Measurements from ENCODE around the gene IL16.

The IL16 gene

GRCh38 chr15:81257435-81257834, 60.8 kb downstream of the IL16 start:
- no peak for DNase-seq (ENCODE audit: low spot score)

- no peak for DNase-seq (ENCODE audit: low spot score)
Observed at GRCh38 chr15:81258455-81258854, 61.8 kb downstream of the IL16 start.

DNA sequence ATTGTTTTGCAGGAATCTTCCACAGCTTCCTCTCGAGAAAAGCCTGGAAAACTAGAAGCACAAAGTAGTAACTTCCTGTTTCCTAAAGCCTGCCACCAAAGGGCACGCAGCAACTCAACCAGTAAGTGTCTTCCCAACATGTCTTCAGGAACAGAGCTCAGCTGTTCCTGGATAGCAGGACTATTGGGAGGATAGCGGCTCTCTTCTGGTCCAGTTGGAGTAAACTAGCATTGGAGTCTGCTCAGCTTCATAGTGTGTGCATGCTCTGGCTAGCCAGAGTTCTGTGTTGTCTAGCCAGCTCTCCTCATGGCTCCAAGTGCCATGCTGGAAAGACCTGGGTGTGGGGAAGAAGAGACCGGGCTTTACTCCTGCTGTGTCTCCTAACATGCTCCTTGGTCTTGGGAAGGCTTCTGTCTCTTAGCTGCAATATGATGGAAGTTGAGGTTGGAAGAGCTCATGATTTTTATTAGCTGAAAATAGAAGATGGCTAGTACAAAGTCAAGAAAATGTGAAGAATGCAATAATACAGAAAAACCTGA, 63.1 kb downstream of the IL16 start:
- DNase-seq (ENCODE audit: low spot score), result no peak

- no peak for DNase-seq (ENCODE audit: low spot score)
Observed at GRCh38 chr15:81261172-81261811, 64.6 kb downstream of the IL16 start.

GRCh38 chr15:81263477-81263876, 66.8 kb downstream of the IL16 start:
- no peak for DNase-seq (ENCODE audit: low spot score)

DNA sequence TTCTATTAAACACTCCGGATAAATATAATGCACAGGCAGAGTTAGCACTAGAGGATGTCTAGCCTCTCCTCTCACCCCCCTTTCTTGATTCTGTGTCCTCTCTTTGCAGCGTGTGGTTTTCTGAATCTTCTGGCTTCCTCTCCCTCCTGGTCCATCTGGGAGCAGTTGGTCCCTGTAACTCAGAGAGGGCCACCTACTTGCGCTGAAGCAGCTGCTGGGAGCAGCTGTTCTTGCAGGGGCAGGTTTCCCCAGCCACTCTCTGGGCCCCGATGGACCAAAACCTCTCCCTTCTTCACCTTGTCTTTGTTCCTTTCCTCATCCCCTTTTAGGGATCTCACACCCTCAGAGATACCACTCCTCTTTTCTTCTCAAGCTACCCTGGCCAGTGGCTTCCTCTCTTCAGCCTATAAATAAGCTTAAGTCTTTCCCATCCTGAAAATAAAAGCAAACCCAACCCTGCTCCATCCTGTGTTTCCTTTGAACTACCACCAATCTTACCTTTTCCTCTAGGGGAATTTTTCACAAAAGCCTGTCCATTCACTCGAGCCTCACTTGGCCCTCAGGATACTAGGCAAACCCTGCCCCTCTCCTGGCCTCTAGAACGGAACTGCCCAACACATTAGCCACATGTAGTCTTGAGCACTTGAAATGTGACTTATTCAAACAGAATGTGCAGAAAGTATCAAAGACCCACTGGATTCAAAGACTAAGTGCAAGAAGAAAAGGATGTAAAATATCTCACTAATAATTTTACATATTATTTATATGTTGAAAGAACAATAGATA, 67.6 kb downstream of the IL16 start:
- no peak for DNase-seq (ENCODE audit: low spot score)

DNA sequence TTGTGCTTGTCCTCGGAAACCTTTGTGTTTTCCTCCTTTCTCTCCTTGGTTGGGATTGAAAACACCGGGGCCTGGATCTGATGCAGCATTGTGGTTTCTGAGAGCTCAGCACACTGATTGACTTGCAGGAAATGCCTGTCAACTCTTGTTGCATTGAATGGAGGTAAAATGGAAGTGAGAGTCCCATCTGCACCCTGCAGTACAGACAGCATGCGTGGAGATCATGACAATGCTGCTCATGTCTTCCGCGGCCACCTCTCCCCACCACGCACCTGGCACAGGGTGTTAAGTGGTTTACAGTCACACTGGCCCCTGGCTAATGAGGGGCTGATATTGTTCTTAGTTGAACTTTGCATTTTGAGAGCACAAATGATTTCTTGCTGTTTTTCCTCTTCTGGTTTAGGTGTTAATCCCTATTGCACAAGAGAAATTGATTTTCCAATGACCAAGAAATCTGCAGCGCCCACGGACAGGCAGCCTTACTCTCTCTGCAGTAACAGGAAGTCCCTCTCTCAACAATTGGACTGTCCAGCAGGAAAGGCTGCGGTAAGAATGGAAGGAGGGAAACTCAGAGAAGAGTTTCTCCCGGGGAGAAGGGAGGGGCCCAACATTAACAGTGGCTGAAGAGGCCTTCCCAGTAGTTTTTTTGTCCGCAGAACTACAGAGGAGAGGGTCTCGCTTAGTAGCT, 68.7 kb downstream of the IL16 start:
- no peak for DNase-seq (ENCODE audit: low spot score)

- DNase-seq (ENCODE audit: low spot score), result peak; percentile 83
Observed at GRCh38 chr15:81265944-81266775, 69.5 kb downstream of the IL16 start.

- no peak for DNase-seq (ENCODE audit: low spot score)
Observed at GRCh38 chr15:81268340-81268739, 71.7 kb downstream of the IL16 start.

- DNase-seq (ENCODE audit: low spot score), result no peak
Observed at GRCh38 chr15:81268881-81269601, 72.4 kb downstream of the IL16 start.

DNA sequence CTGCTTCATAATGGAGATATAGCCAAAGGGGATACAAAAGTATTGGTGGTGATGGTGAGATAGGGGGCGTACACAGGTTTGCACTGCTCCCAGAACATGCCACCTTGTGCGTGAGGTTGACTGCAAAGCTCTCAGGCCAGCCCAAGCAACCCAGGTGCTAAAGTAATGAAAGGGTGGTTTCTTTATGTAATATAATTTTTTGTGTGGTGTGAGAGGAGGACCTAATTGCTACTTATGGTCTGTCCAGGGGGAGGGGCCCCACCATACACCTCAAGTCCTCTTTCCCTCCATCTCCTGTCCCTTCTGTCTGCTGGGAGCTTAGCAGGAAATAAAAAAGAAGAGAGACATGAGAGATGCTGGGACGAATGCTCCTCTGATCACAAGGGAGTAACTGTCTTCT, 73.5 kb downstream of the IL16 start:
- DNase-seq (ENCODE audit: low spot score), result no peak

DNA sequence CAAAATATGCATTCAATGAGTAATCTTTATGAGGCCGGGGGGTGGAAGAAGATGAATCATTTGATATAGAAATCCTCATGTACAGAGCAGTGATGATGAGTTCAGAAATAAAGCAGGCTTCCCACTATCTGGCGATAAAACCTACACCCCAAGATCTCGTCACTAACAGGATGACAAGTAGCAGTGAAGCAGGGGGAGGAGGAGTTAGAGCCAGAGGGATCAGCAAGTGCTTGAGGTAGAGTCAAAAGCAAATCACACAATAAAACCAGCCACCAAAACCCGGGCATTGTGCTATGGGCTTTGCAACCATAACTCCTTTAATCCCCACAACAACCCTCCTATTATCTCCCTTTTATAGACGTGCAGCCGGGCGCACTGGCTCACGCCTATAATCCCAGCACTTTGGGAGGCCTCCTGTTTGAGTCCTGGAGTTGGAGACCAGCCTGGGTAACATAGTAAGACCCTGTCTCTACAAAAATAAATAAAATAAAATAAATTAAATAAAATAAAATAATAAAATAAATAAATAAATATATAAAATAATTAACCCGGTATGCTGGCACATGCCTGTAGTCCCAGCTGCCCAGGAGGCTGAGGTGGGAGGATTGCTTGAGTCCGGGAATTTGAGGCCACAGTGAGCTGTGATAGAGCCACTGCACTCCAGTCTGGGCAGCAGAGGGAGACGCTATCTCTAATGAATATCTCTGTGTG, 74.3 kb downstream of the IL16 start:
- no peak for DNase-seq (ENCODE audit: low spot score)

DNA sequence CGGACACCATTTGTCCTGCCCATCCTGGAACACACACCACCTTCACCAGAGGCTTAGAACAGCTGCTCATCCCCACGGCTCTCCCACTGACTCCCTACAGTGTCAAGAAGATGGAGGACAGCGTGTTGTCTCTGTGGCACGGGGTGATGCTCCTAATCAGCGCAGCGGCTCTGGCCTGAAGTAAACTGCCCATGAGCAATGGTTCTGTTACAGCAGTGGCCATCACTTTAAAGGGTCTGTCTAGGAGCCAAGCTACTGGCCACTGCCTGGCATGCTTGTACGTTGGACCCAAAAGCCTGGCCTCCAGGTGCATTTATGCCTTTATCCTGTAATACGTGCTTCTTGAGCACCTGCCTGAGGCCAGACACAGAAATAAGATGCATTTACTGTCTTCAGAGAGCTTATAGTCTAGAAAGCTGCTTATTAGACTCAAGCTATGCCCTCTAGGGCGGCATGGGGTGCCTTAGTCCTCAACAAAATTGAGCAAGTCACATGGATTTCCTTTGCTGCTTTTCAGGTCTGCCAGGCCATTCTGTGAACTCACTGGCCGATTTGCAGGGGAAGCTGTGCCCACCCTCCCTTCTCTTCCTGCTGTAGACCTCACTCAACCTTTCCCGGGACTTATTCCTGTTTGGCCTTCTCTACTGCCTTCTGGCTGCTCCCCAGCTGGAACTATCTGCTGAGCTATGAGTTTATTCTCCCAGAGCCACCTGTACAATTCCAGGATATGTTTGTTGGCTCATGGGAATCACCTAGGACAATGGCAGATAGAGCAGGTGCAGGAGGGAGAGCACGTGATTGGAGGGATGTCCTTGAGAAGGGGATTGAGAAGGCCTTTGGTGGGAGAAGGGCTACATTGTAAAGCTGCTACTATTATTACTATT, 75.3 kb downstream of the IL16 start:
- no peak for DNase-seq (ENCODE audit: low spot score)

DNA sequence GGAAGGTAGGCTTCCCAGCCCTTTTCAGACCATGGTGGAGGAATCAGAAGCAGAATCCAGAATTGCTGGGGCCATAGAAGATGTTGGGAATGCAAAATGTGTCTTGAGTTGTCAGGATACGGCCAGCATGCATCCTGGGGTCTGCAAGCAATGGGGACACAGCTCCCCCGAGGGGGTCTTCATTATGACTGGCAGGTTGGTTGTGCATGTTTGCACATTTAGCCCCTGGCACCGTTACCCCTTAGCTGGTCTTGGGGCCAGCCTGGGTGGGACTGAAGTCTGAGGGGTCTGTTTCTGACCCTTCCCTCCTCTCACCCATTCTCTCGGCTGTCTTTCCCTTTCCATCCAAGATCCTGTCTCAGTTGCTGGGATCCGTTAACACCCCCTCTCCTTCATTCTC, 76.5 kb downstream of the IL16 start:
- no peak for DNase-seq (ENCODE audit: low spot score)

DNA sequence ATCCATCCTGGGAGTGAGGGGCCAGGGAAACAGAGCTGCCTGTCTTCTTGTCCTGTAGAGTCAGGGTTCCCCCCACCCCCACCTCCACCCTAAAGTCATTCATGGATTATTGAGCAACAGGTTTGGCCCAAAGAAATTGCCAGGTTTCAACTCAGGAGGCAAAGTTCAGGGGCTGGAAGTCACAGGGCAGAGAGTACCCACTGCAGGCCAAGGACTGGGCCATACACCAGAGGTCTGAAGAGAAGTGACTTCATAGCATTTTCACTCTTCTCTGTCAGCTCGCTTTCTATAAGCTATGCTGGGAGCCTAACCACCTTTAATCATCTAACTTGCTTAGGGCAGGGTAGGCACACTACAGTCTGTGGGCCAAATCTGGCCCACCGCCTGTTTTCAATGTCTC, 77.2 kb downstream of the IL16 start:
- no peak for DNase-seq (ENCODE audit: low spot score)

GRCh38 chr15:81274255-81274654, 77.6 kb downstream of the IL16 start:
- no peak for DNase-seq (ENCODE audit: low spot score)

- DNase-seq (ENCODE audit: low spot score), result peak; percentile 81
Observed at GRCh38 chr15:81274931-81275707, 78.4 kb downstream of the IL16 start.

DNA sequence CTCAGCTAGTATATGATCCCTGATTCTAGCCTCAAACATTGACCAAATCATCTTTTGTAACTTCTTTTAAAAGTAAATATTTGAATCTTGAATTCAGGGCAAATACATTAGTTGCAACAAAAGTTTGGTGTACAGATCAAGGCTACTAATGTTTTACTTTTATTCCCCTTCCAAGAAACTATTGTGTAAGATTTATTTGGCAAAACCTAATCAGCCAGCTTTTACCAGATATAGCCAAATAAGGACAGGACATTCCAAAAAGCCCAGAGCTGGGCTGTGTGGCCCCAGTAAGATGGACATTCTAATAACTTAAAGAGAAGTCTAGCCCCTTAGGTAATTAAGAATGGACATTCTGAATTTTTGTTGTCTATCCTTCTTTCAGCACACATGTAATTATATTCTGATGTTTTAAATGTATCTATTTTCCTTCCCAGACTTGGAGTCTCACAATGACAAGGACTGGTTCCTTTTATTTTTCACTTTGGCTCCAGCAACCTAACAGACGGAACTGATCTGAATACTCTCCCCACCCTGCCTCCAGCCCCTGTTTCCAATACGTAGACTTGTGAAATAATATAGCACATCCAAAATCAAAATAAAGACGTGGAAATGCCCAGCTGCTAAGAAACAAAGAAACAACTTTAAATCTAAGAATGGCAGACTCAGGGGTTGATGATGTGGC, 79.2 kb downstream of the IL16 start:
- DNase-seq (ENCODE audit: low spot score), result no peak
